Measurements from ENCODE around the gene SMIM14. TPM values are rescaled to one million over a fixed set of nuclear protein-coding genes. Genes with fewer than 3 reads are reported as not detected.
"Not testable (repeated sequence)": the region's sequence is repeated elsewhere in the genome, so short reads cannot be mapped to it uniquely, and the experiment has no call there.

The SMIM14 gene
- total RNA-seq, 1 donor from 2014 or later, result 58.4 TPM

- no peak for DNase-seq (ENCODE audit: low read depth)
- Histone ChIP-seq H3K27me3 (ENCODE audit: control insufficient read depth, insufficient read depth, low read length) (no peaks in the 10 kb centered on the region), H3K4me3 (ENCODE audit: low read depth, low read length) (no peak overlapping the region), H3K36me3 (ENCODE audit: control insufficient read depth, insufficient read depth, low read length) (no peaks in the 10 kb centered on the region)
- TF ChIP-seq CTCF (IDR thresholded peaks at IDR 0.05; ENCODE audit: insufficient read depth, low read length, poor library complexity, severe bottlenecking), result no peak
These were observed 95.6 kb downstream of the SMIM14 start for GRCh38 chr4:39543034-39543433.

- no peak for DNase-seq (ENCODE audit: low read depth)
- H3K27me3 ChIP-seq (ENCODE audit: control insufficient read depth, insufficient read depth, low read length), result no peaks in the 10 kb centered on the region
- H3K4me3 ChIP-seq (ENCODE audit: low read depth, low read length), result no peak overlapping the region
- H3K36me3 ChIP-seq (ENCODE audit: control insufficient read depth, insufficient read depth, low read length), result no peaks in the 10 kb centered on the region
- TF ChIP-seq CTCF (IDR thresholded peaks at IDR 0.05; ENCODE audit: insufficient read depth, low read length, poor library complexity, severe bottlenecking), result no peak
These were observed 96.1 kb downstream of the SMIM14 start for GRCh38 chr4:39542611-39543012.

GRCh38 chr4:39541987-39542610, 96.6 kb downstream of the SMIM14 start:
- no peaks in the 10 kb centered on the region for H3K27me3 ChIP-seq (ENCODE audit: control insufficient read depth, insufficient read depth, low read length)
- no peak overlapping the region for H3K4me3 ChIP-seq (ENCODE audit: low read depth, low read length)
- DNase-seq (ENCODE audit: low read depth), result no peak
- H3K36me3 ChIP-seq (ENCODE audit: control insufficient read depth, insufficient read depth, low read length), result no peaks in the 10 kb centered on the region
- no peak for TF ChIP-seq CTCF (IDR thresholded peaks at IDR 0.05; ENCODE audit: insufficient read depth, low read length, poor library complexity, severe bottlenecking)

GRCh38 chr4:39539089-39539611, 99.5 kb downstream of the SMIM14 start:
- H3K4me3 ChIP-seq (ENCODE audit: low read depth, low read length), result no peak overlapping the region
- H3K27me3 ChIP-seq (ENCODE audit: control insufficient read depth, insufficient read depth, low read length), result no peaks in the 10 kb centered on the region
- no peak for TF ChIP-seq CTCF (IDR thresholded peaks at IDR 0.05; ENCODE audit: insufficient read depth, low read length, poor library complexity, severe bottlenecking)
- no peak for DNase-seq (ENCODE audit: low read depth)
- no peaks in the 10 kb centered on the region for H3K36me3 ChIP-seq (ENCODE audit: control insufficient read depth, insufficient read depth, low read length)

- Histone ChIP-seq H3K27me3 (ENCODE audit: control insufficient read depth, insufficient read depth, low read length) (no peaks in the 10 kb centered on the region), H3K36me3 (ENCODE audit: control insufficient read depth, insufficient read depth, low read length) (no peaks in the 10 kb centered on the region), H3K4me3 (ENCODE audit: low read depth, low read length) (no peak overlapping the region)
- DNase-seq (ENCODE audit: low read depth), result no peak
- no peak for TF ChIP-seq CTCF (IDR thresholded peaks at IDR 0.05; ENCODE audit: insufficient read depth, low read length, poor library complexity, severe bottlenecking)
These were observed 105.1 kb downstream of the SMIM14 start for GRCh38 chr4:39533541-39533940.

GRCh38 chr4:39532237-39532636, 106.4 kb downstream of the SMIM14 start:
- DNase-seq (ENCODE audit: low read depth); H3K36me3 ChIP-seq (ENCODE audit: control insufficient read depth, insufficient read depth, low read length); H3K27me3 ChIP-seq (ENCODE audit: control insufficient read depth, insufficient read depth, low read length); H3K4me3 ChIP-seq (ENCODE audit: low read depth, low read length): not testable (repeated sequence)

Data from kidney epithelial cell (primary cell).